HEK293T (cell line): Measurements from ENCODE around the gene NFXL1.

ENCODE experiments used
- CTCF ChIA-PET: fragments of 350-600 bp; formaldehyde crosslinking; extraction: SDS; loops from one replicate; lab custom pipeline; 2021; ENCODE audit warnings: antibody characterized with exemption, inconsistent platforms; lab: Yijun Ruan, JAX
- POLR2A ChIA-PET: fragments of 350-600 bp; formaldehyde crosslinking; extraction: SDS; loops from one replicate; lab custom pipeline; 2020; ENCODE audit warnings: antibody characterized with exemption, inconsistent platforms; lab: Yijun Ruan, JAX
- DNase-seq: peaks from one replicate; pipeline ENCODE4 v3.0.0; 2012; ENCODE audit warnings: mixed read lengths; ENCODE audit errors: extremely low spot score
- ARNT ChIP-seq: fragments of 450-650 bp; IDR thresholded peaks from 2 replicates; pipeline ENCODE4 v1.6.1; 2017; ENCODE audit warnings: mild to moderate bottlenecking
- BHLHE40 ChIP-seq: fragments of 450-650 bp; IDR thresholded peaks from 2 replicates; pipeline ENCODE4 v1.6.1; 2016; ENCODE audit warnings: mild to moderate bottlenecking, moderate library complexity, borderline replicate concordance
- CTBP1 ChIP-seq: fragments of 450-650 bp; IDR thresholded peaks from 2 replicates; pipeline ENCODE4 v1.6.1; 2016; ENCODE audit warnings: borderline replicate concordance
- ELF4 ChIP-seq: fragments of 450-650 bp; IDR thresholded peaks from 2 replicates; pipeline ENCODE4 v1.6.1; 2017; ENCODE audit warnings: antibody characterized with exemption
- FOXA1 ChIP-seq: fragments of 450-650 bp; IDR thresholded peaks from 2 replicates; pipeline ENCODE4 v1.6.1; 2016; ENCODE audit warnings: mild to moderate bottlenecking
- FOXK2 ChIP-seq: fragments of 450-650 bp; IDR thresholded peaks from 2 replicates; pipeline ENCODE4 v1.6.1; 2016; ENCODE audit warnings: mild to moderate bottlenecking
- FOXM1 ChIP-seq: fragments of 450-650 bp; IDR thresholded peaks from 2 replicates; pipeline ENCODE4 v1.6.1; 2017; ENCODE audit warnings: mild to moderate bottlenecking, borderline replicate concordance
- HDGF ChIP-seq: fragments of 450-650 bp; IDR thresholded peaks from 2 replicates; pipeline ENCODE4 v1.6.1; 2017; ENCODE audit warnings: antibody characterized with exemption, borderline replicate concordance
- L3MBTL2 ChIP-seq: fragments of 450-650 bp; conservative IDR thresholded peaks from 2 replicates; pipeline ENCODE4 v1.6.1; 2016; ENCODE audit warnings: mild to moderate bottlenecking
- LEF1 ChIP-seq: fragments of 450-650 bp; IDR thresholded peaks from 2 replicates; pipeline ENCODE4 v1.6.1; 2017; ENCODE audit warnings: mild to moderate bottlenecking, borderline replicate concordance
- NFRKB ChIP-seq: fragments of 450-650 bp; IDR thresholded peaks from 2 replicates; pipeline ENCODE4 v1.6.1; 2016; ENCODE audit warnings: mild to moderate bottlenecking, moderate library complexity
- PKNOX1 ChIP-seq: fragments of 450-650 bp; IDR thresholded peaks from 2 replicates; pipeline ENCODE4 v1.6.1; 2016
- SP1 ChIP-seq: fragments of 450-650 bp; IDR thresholded peaks from 2 replicates; pipeline ENCODE4 v1.6.1; 2017
- SUZ12 ChIP-seq: fragments of 450-650 bp; IDR thresholded peaks from 2 replicates; pipeline ENCODE4 v1.6.1; 2016; ENCODE audit warnings: mild to moderate bottlenecking
- TARDBP ChIP-seq: fragments of 450-650 bp; IDR thresholded peaks from 2 replicates; pipeline ENCODE4 v1.6.1; 2016
- ZNF384 ChIP-seq: fragments of 450-650 bp; IDR thresholded peaks from 2 replicates; pipeline ENCODE4 v1.6.1; 2016

The NFXL1 gene

GRCh38 chr4:47852136-47852535, 62.2 kb downstream of the NFXL1 start:
- POLR2A ChIA-PET, result interaction anchor here (1.3 kb wide), 1 partner anchor 63 kb away, joined by 3 read pairs; the partner anchor contains the start of gene NFXL1
- no peak for DNase-seq
- TF ChIP-seq NFRKB, result no peak
- no peak for TF ChIP-seq ARNT
- CTCF ChIA-PET, result interaction anchor here (0.7 kb wide), 1 partner anchor 9 kb away, joined by 3 read pairs; no protein-coding TSS in a partner anchor

GRCh38 chr4:47849466-47849865, 64.9 kb downstream of the NFXL1 start:
- ChIA-PET POLR2A (no interaction called here), CTCF (no interaction called here)
- no peak for DNase-seq
- TF ChIP-seq TARDBP (no peak), ARNT (no peak), NFRKB (no peak), ZNF384 (no peak), PKNOX1 (no peak), HDGF (no peak), CTBP1 (no peak), FOXM1 (no peak), L3MBTL2 (no peak), ELF4 (no peak), BHLHE40 (no peak), SUZ12 (no peak), FOXK2 (no peak), LEF1 (no peak), FOXA1 (no peak), SP1 (no peak)

GRCh38 chr4:47848041-47848440, 66.3 kb downstream of the NFXL1 start:
- DNase-seq, result no peak
- TF ChIP-seq NFRKB (no peak), SUZ12 (no peak), TARDBP (no peak), L3MBTL2 (no peak), SP1 (no peak), FOXK2 (no peak)
- CTCF ChIA-PET, result interaction anchor here (1.2 kb wide), 1 partner anchor 11 kb away, joined by 7 read pairs; the partner anchor contains the start of gene CORIN
- POLR2A ChIA-PET, result no interaction called here

- TF ChIP-seq ARNT (no peak), LEF1 (no peak), PKNOX1 (no peak), FOXA1 (no peak), ZNF384 (no peak), FOXM1 (no peak), SP1 (no peak), ELF4 (no peak), SUZ12 (no peak), HDGF (no peak), NFRKB (no peak), L3MBTL2 (no peak), BHLHE40 (no peak), TARDBP (no peak), CTBP1 (no peak), FOXK2 (no peak)
- no peak for DNase-seq
- ChIA-PET POLR2A (no interaction called here), CTCF (no interaction called here)
Observed at GRCh38 chr4:47842985-47843384, 71.4 kb downstream of the NFXL1 start.

- POLR2A ChIA-PET, result no interaction called here
- CTCF ChIA-PET, result interaction anchor here (1.3 kb wide), 1 partner anchor 135 kb away, joined by 6 read pairs; no protein-coding TSS in a partner anchor
Observed at GRCh38 chr4:47840291-47840690, 74.1 kb downstream of the NFXL1 start.

GRCh38 chr4:47839259-47839658, 75.1 kb downstream of the NFXL1 start:
- ChIA-PET CTCF (interaction anchor here (0.5 to 1.0 kb wide), 3 partner anchors 41 to 248 kb away, joined by 3 to 7 read pairs (median 3); no protein-coding TSS in a partner anchor), POLR2A (no interaction called here)
- TF ChIP-seq LEF1 (no peak), L3MBTL2 (no peak), CTBP1 (no peak), BHLHE40 (no peak), ELF4 (no peak), HDGF (no peak), PKNOX1 (no peak), NFRKB (no peak), TARDBP (no peak), SP1 (no peak), ZNF384 (no peak), ARNT (no peak), FOXA1 (no peak), SUZ12 (no peak), FOXK2 (no peak)
- DNase-seq, result peak; percentile 6

More at GRCh38 chr4:47840291-47840690, 74.1 kb downstream of the NFXL1 start:
- TF ChIP-seq TARDBP (no peak), ZNF384 (no peak), BHLHE40 (no peak), PKNOX1 (no peak), SP1 (no peak), HDGF (no peak), ELF4 (no peak), FOXA1 (no peak), NFRKB (no peak), LEF1 (no peak), ARNT (no peak)
- no peak for DNase-seq
